GM23338 (cell line): ENCODE data around the gene ZNF12. TPM values are rescaled to one million over a fixed set of nuclear protein-coding genes. Genes with fewer than 3 reads are reported as not detected.

ENCODE experiments used
- ATAC-seq: fragments of 200-7000 bp; cut with Tn5 transposase; 3 replicates; pipeline ENCODE4 v1.9.1; 2020
- DNase-seq: peaks from one replicate; pipeline ENCODE4 v3.0.0-alpha.2; 2015; ENCODE audit warnings: low spot score
- H2AFZ ChIP-seq: fragments of 200-600 bp; sonication (generic); 2 replicates; pipeline ENCODE4 v1.8.0; 2016; ENCODE audit warnings: antibody characterized with exemption, mild to moderate bottlenecking, moderate library complexity
- H3F3A ChIP-seq: fragments of 200-600 bp; sonication (generic); replicated peaks from 2 replicates; pipeline ENCODE4 v1.8.0; 2017; ENCODE audit warnings: antibody characterized with exemption, mixed run types, low read depth
- H3K27ac ChIP-seq: fragments of 200-600 bp; sonication (generic); 2 replicates; pipeline ENCODE4 v1.6.1; 2016; ENCODE audit warnings: low read depth
- H3K27me3 ChIP-seq: fragments of 200-600 bp; sonication (generic); 2 replicates; pipeline ENCODE4 v1.8.0; 2016; ENCODE audit warnings: mild to moderate bottlenecking, mixed run types, moderate library complexity; ENCODE audit not compliant: insufficient read depth
- H3K36me3 ChIP-seq: fragments of 200-600 bp; sonication (generic); 2 replicates; pipeline ENCODE4 v1.8.0; 2016; ENCODE audit warnings: mild to moderate bottlenecking; ENCODE audit not compliant: insufficient read depth
- H3K4me1 ChIP-seq: fragments of 200-600 bp; sonication (generic); 2 replicates; pipeline ENCODE4 v1.8.0; 2016; ENCODE audit warnings: mild to moderate bottlenecking, moderate library complexity; ENCODE audit not compliant: insufficient read depth
- H3K4me2 ChIP-seq: fragments of 200-600 bp; sonication (generic); 2 replicates; pipeline ENCODE4 v1.7.1; 2017; ENCODE audit warnings: mixed run types
- H3K4me3 ChIP-seq: fragments of 200-600 bp; sonication (generic); 2 replicates; pipeline ENCODE4 v1.6.1; 2016; ENCODE audit warnings: mixed run types
- H3K79me2 ChIP-seq: fragments of 200-600 bp; sonication (generic); replicated peaks from 2 replicates; pipeline ENCODE4 v1.8.0; 2017; ENCODE audit warnings: mild to moderate bottlenecking; ENCODE audit not compliant: insufficient read depth
- H3K9me2 ChIP-seq: fragments of 200-600 bp; sonication (generic); 2 replicates; pipeline ENCODE4 v1.8.0; 2017; ENCODE audit not compliant: insufficient read depth
- H4K20me1 ChIP-seq: fragments of 200-600 bp; sonication (generic); replicated peaks from 2 replicates; pipeline ENCODE4 v1.8.0; 2017; ENCODE audit warnings: mild to moderate bottlenecking; ENCODE audit not compliant: insufficient read depth
- H3K27ac Mint-ChIP-seq: 2 replicates; pipeline ENCODE4 v1.8.0; 2020; ENCODE audit warnings: inconsistent platforms, mild to moderate bottlenecking, moderate library complexity, mixed read lengths
- H3K27me3 Mint-ChIP-seq: 3 replicates; pipeline ENCODE4 v1.8.0; 2022; ENCODE audit warnings: low read depth, mild to moderate bottlenecking, moderate library complexity, mixed read lengths, inconsistent platforms; ENCODE audit not compliant: insufficient read depth, poor library complexity
- H3K36me3 Mint-ChIP-seq: 3 replicates; pipeline ENCODE4 v1.8.0; 2021; ENCODE audit warnings: low read depth, mild to moderate bottlenecking, inconsistent platforms, moderate library complexity, mixed read lengths
- H3K4me1 Mint-ChIP-seq: 3 replicates; pipeline ENCODE4 v1.8.0; 2020; ENCODE audit warnings: mild to moderate bottlenecking, inconsistent platforms, mixed read lengths
- H3K4me3 Mint-ChIP-seq: 3 replicates; pipeline ENCODE4 v1.8.0; 2021; ENCODE audit warnings: moderate library complexity, mild to moderate bottlenecking, inconsistent platforms, mixed read lengths
- H3K9me3 Mint-ChIP-seq: 3 replicates; pipeline ENCODE4 v1.8.0; 2020; ENCODE audit warnings: moderate library complexity, mild to moderate bottlenecking, inconsistent platforms, mixed read lengths
- CREB1 ChIP-seq: fragments of 250-450 bp; sonication (Bioruptor Pico); IDR thresholded peaks from 2 replicates; pipeline ENCODE4 v1.5.0; 2020; ENCODE audit warnings: low read depth, mild to moderate bottlenecking, moderate library complexity
- CTCF ChIP-seq, 2 experiments: fragments of 200-600 bp in 1 of 2; sonication (generic) in 1 of 2; conservative IDR thresholded peaks; 2 replicates each; pipeline versions ENCODE4 v1.5.1 to v1.6.1; 2016 to 2017; ENCODE audit warnings: antibody characterized with exemption in 2 of 2, low read depth in 2 of 2, mild to moderate bottlenecking in 2 of 2, moderate library complexity in 1 of 2
- EZH2phosphoT487 ChIP-seq: fragments of 200-600 bp; sonication (generic); IDR thresholded peaks from one replicate; pipeline ENCODE4 v1.8.1; 2018; ENCODE audit warnings: antibody characterized with exemption; ENCODE audit not compliant: unreplicated experiment
- JUNB ChIP-seq: IDR thresholded peaks from one replicate; pipeline ENCODE4 v1.6.1; 2016; ENCODE audit warnings: antibody characterized with exemption; ENCODE audit not compliant: unreplicated experiment
- NANOG ChIP-seq: IDR thresholded peaks from 2 replicates; pipeline ENCODE4 v1.6.1; 2016; ENCODE audit warnings: antibody characterized with exemption, borderline replicate concordance
- POLR2AphosphoS5 ChIP-seq: IDR thresholded peaks from 2 replicates; pipeline ENCODE4 v1.6.1; 2016; ENCODE audit warnings: antibody characterized with exemption, low read depth
- ZNF331 ChIP-seq: fragments of 250-450 bp; sonication (Bioruptor Pico); IDR thresholded peaks from 2 replicates; pipeline ENCODE4 v1.5.0; 2020; ENCODE audit warnings: low read depth, mild to moderate bottlenecking, moderate library complexity
- ZNF462 ChIP-seq: fragments of 250-450 bp; sonication (Bioruptor Pico); IDR thresholded peaks from 2 replicates; pipeline ENCODE4 v1.5.0; 2020; ENCODE audit warnings: mild to moderate bottlenecking, moderate library complexity
- polyA plus RNA-seq: library from polyadenylated mRNA; unstranded; fragments of >200 nt; fragmentation: Nextera tagmentation; extraction: Ambion mirVana; gene quantifications from 2 replicates; pipeline ENCODE4 v1.2.1, GENCODE V29; 2016
- total RNA-seq: library from RNA; depleted of rRNA; stranded (reverse); fragments of >200 nt; shearing (Covaris generic); gene quantifications from 2 replicates; pipeline ENCODE4 v1.2.3, GENCODE V29; 2014
- TF ChIP-seq, protein P1 (sequence below): IDR thresholded peaks from 2 replicates; pipeline ENCODE4 v1.6.1; 2016; ENCODE audit warnings: antibody characterized with exemption

ZNF12 gene
- total and polyA plus RNA-seq, 2 experiments from 2014 or later: 9.6 to 17.8 TPM

- TF ChIP-seq ZNF462 (CRISPR knock-in tag) (no peak), JUNB (no peak), NANOG (no peak), CREB1 (CRISPR knock-in tag) (no peak)
- TF ChIP-seq, protein P1, sequence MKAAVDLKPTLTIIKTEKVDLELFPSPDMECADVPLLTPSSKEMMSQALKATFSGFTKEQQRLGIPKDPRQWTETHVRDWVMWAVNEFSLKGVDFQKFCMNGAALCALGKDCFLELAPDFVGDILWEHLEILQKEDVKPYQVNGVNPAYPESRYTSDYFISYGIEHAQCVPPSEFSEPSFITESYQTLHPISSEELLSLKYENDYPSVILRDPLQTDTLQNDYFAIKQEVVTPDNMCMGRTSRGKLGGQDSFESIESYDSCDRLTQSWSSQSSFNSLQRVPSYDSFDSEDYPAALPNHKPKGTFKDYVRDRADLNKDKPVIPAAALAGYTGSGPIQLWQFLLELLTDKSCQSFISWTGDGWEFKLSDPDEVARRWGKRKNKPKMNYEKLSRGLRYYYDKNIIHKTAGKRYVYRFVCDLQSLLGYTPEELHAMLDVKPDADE: no peak
Measured at GRCh38 chr7:6708304-6708703, 1.6 kb upstream of the ZNF12 start (continued).

GRCh38 chr7:6705959-6706665, 635 bp downstream of the ZNF12 start:
- no peaks in the 10 kb centered on the region for H3K27me3 ChIP-seq
- H2AFZ ChIP-seq: 0 out of 2 replicates have a peak overlapping the region, but pooled peaks have one; percentile 23
- H3K36me3 ChIP-seq: peaks cover 6% of the 10 kb centered on the region; the same call in 1 of the 2 replicates
- Mint-ChIP-seq H3K36me3 (peaks cover 38% of the 10 kb centered on the region), H3K4me3 (peak overlapping the region; percentile 85), H3K4me1 (peaks cover 10% of the 10 kb centered on the region), H3K27me3 (peaks cover 15% of the 10 kb centered on the region), H3K9me3 (peaks cover 57% of the 10 kb centered on the region), H3K27ac (peak overlapping the region; percentile 28; the same call in 1 of the 2 replicates)
- 0 out of 2 replicates have a peak, but pooled peaks cover 2% of the 10 kb centered on the region for H3F3A ChIP-seq
- peaks cover 11% of the 10 kb centered on the region; the same call in 1 of the 2 replicates for H3K4me1 ChIP-seq
- ATAC-seq (peak; percentile 41), DNase-seq (peak; percentile 35)
- peak overlapping the region; percentile 85 for H3K4me3 ChIP-seq
- peaks cover 4% of the 10 kb centered on the region; the same call in 1 of the 2 replicates for H4K20me1 ChIP-seq
- H3K9me2 ChIP-seq: peaks cover 24% of the 10 kb centered on the region
- peaks cover 45% of the 10 kb centered on the region for H3K79me2 ChIP-seq
- H3K4me2 ChIP-seq: peak overlapping the region; percentile 98
- no peak overlapping the region for H3K27ac ChIP-seq
- TF ChIP-seq EZH2phosphoT487 (no peak), NANOG (no peak), POLR2AphosphoS5 (no peak), JUNB (no peak), CREB1 (CRISPR knock-in tag) (no peak), ZNF331 (CRISPR knock-in tag) (no peak), CTCF (conservative IDR thresholded peaks at IDR 0.05; ENCODE audit: low read depth in 2 of 2) (no peak)
- TF ChIP-seq, protein P1: no peak
